Activated CD8-positive, alpha-beta memory T cell treated with anti-CD3 and anti-CD28 coated beads, Interleukin-2, amount 50 U/mL, for 1 hour (primary cell): ENCODE data around the gene AMMECR1.

ENCODE experiments used
- DNase-seq: peaks from one replicate; pipeline ENCODE4 v3.0.0-alpha.2; 2020; ENCODE audit errors: extremely low read depth

The AMMECR1 gene

DNA sequence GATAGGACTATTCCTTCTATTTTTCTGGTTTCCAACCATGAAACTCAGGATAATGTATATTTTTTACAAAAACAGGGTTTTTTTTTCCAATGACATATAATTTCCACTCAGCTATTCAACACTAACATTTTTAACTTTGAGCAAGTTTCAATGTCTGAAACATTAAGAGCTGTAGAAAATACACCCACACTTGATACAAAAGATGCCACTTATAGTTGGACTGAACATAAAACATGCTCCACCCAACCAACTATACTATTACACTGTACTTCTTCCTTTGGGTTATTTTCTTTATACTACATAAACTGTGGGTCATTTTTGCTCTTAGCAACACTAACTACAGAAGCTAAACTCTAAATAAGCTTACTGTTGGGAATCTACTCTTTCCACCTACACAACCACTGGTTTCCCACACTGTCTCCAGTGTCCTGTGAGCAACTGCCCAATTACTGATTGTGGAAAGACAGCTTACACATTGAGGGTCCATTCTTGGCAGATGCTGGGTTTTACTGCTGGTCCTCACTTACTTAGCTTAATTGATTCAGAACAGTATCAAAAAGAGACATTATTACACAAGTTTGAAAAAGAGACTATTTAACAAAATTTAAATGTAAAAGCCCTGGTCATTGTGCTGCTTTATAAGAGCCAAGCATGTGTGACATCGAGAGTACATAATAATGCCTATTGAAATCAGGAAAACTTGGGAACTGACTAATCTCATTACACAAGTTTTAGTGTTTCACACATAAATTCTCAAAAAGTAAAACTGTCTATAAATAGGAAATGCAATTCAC lies 6.3 kb downstream of the AMMECR1 start:
- no peak for DNase-seq

- DNase-seq, result no peak
These were observed 7.0 kb downstream of the AMMECR1 start for GRCh38 chrX:110310896-110311295.

DNA sequence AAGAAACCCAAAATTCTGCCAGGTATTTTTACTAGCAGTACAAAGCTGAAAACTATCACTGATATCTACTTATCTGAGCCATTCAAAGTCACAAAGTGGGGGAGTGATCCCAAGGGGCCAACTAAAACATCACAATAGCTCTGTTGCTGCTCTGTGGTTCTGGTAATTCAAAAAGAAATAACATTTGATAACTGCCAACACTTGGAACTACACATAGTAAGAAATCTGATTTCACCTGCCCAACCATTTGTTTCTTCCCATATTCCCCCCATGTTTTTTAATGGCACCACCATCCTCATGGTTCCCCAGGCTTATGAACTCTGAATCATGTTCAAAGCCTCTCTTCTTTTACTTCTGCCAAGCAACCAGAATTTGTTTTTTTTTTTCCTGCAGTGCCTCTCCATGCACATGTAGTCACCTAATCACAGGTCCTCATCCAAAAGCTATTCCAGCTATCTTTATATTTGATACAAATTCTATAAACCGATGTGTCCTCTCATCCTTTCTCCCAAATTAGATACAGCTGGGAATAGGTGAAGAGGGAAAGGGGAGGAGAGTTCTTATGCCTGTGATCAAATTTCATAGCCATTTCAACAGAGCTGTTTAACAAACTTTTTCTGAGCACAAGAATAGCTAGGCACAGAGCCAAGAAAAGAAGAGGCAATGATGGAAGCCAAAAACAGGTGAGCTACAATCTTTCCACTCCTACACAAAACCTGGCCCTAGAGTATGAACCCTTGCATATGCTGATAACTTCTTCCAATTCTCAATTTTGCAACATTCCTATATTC lies 7.7 kb downstream of the AMMECR1 start:
- no peak for DNase-seq

DNA sequence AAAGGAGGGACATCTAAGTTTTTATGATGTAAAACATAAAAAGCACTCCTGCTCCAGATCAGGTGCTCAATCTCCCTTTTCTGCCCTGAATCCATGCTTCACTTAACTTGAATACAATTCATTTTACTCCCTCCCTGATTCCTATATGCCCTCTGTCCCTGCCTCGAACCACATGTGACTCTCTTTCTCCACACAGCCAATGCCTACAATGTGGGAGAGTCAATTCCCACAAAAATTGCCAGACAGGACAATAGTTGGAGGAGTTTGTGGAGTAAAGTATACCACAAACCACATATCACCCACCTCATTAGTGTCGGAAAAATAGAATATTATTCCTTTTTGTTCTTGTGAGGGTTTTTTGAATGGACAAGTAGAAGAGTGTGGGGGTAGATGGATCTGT lies 9.7 kb downstream of the AMMECR1 start:
- no peak for DNase-seq

GRCh38 chrX:110304884-110305283 lies 13.0 kb downstream of the AMMECR1 start:
- no peak for DNase-seq

- DNase-seq, result no peak
These were observed 13.5 kb downstream of the AMMECR1 start for GRCh38 chrX:110304371-110304770.

GRCh38 chrX:110302975-110303374 lies 14.9 kb downstream of the AMMECR1 start:
- DNase-seq, result no peak

GRCh38 chrX:110301194-110301593 lies 16.7 kb downstream of the AMMECR1 start:
- DNase-seq, result no peak

DNA sequence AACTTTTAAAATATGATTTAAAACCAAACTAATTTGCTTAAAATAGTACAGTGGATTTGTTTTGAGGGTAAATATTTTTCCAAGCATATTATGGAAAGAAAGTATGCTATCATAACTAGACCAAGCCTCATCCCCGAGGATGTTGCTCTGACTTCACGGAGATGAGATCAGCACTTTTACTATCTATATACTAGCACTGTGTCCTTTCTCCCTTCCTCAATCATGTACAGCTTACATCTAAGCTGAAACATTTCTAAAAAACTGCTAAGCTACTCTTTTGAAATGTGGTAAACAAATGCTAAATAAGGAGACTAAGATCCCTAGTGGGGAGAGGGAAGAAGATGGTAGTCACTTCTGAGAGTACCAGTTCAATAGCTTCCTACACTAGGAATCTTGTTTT lies 23.8 kb downstream of the AMMECR1 start:
- no peak for DNase-seq

GRCh38 chrX:110293658-110294057 lies 24.2 kb downstream of the AMMECR1 start:
- no peak for DNase-seq

GRCh38 chrX:110287605-110288004 lies 30.3 kb downstream of the AMMECR1 start:
- DNase-seq, result no peak

- no peak for DNase-seq
These were observed 31.8 kb downstream of the AMMECR1 start for GRCh38 chrX:110286106-110286505.

GRCh38 chrX:110284159-110284558 lies 33.7 kb downstream of the AMMECR1 start:
- no peak for DNase-seq

DNA sequence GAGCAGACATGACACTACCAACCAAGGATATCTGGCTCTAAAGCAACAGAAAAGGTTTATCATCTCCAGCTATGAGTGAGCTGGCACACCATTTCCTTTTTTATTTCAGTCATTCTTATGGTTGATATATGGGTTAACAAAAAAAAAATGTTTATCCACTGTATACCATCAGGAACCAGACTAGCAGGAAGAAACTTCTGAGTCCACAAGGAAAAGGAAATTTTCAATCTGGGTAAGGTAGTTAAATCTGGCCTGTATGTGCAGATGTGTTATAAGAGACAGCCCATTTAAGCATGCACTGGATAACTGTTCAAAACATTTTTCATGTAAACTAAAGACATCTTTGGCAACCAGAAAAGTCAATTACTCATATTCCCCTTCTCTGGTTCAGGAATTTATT lies 35.0 kb downstream of the AMMECR1 start:
- no peak for DNase-seq

GRCh38 chrX:110281377-110281776 lies 36.5 kb downstream of the AMMECR1 start:
- no peak for DNase-seq

GRCh38 chrX:110280954-110281353 lies 36.9 kb downstream of the AMMECR1 start:
- DNase-seq, result no peak

DNA sequence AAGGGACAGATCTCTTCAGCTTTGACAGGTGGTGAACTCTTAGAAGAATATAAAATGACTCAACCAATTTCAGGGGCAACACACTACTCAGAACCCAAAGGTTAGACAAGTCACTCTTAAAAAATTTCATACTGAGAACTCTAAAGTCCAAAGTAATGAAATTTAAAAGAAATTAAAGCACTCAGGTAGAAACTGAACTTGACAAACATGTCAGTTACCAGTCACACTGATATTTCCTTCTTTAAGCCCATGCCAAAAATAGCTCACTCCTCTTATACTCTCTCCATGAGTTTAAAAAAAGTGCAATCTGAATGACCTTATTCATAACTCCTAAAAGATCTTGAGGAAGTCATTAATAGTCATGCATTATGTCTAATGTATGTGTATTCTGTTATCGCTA lies 40.3 kb downstream of the AMMECR1 start:
- DNase-seq, result no peak

GRCh38 chrX:110276778-110277177 lies 41.1 kb downstream of the AMMECR1 start:
- DNase-seq, result no peak

- DNase-seq, result no peak
These were observed 49.0 kb downstream of the AMMECR1 start for GRCh38 chrX:110268886-110269285.

GRCh38 chrX:110268395-110268794 lies 49.5 kb downstream of the AMMECR1 start:
- DNase-seq, result no peak

GRCh38 chrX:110267874-110268273 lies 50.0 kb downstream of the AMMECR1 start:
- DNase-seq, result no peak

- DNase-seq, result no peak
These were observed 52.2 kb downstream of the AMMECR1 start for GRCh38 chrX:110265661-110266060.

DNA sequence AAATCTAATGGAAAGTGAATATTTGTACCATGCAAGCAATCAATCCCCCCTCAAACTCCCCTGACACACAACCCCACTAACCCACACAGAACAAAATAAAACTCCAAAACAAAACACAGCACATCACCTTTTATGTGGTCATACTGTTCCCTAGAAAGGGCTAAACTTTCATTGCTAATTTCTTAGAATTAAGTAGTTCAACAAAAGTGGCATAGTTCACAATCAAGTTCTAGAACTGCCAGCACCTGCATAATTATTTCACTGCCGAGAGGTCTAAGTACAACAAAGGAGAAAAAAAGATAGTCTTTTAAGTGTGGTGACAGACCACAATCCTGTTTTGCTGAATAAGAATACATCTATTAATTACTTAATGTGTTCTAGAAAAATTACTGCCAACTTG lies 58.8 kb downstream of the AMMECR1 start:
- DNase-seq, result no peak
